IPS DF 6.9 (cell line): ENCODE data around the gene PMF1.
"Not testable (repeated sequence)": the region's sequence is repeated elsewhere in the genome, so short reads cannot be mapped to it uniquely, and the experiment has no call there.

Experiments
- DNase-seq: peaks from one replicate; pipeline ENCODE4 v3.0.0-alpha.2; 2013; ENCODE audit warnings: low read depth, low spot score
- H3K27ac ChIP-seq: one replicate; pipeline ENCODE4 v1.5.1; 2013; ENCODE audit warnings: low read length, control low read depth
- H3K27me3 ChIP-seq: 2 replicates; pipeline ENCODE4 v1.6.1; 2013; ENCODE audit warnings: mild to moderate bottlenecking, low read length; ENCODE audit not compliant: control insufficient read depth, insufficient read depth
- H3K36me3 ChIP-seq: 2 replicates; pipeline ENCODE4 v1.6.1; 2013; ENCODE audit warnings: low read length; ENCODE audit not compliant: control insufficient read depth, insufficient read depth
- H3K4me1 ChIP-seq: 2 replicates; pipeline ENCODE4 v1.6.1; 2013; ENCODE audit warnings: low read length; ENCODE audit not compliant: control insufficient read depth, insufficient read depth
- H3K4me3 ChIP-seq: 2 replicates; pipeline ENCODE4 v1.5.1; 2013; ENCODE audit warnings: mild to moderate bottlenecking, low read length
- H3K9me3 ChIP-seq: 2 replicates; pipeline ENCODE4 v1.6.1; 2013; ENCODE audit warnings: low read length, inconsistent platforms; ENCODE audit not compliant: control insufficient read depth, insufficient read depth
- WGBS: extraction: QIAGEN DNeasy Blood & Tissue Kit; methylation state at CpG from one replicate; pipeline ENCODE4 v1.1.7; 2013; ENCODE audit warnings: mixed read lengths, missing lambda C conversion rate; ENCODE audit not compliant: insufficient read length, insufficient coverage; 5-methylcytosine and 5-hydroxymethylcytosine counted together

PMF1 gene

DNA sequence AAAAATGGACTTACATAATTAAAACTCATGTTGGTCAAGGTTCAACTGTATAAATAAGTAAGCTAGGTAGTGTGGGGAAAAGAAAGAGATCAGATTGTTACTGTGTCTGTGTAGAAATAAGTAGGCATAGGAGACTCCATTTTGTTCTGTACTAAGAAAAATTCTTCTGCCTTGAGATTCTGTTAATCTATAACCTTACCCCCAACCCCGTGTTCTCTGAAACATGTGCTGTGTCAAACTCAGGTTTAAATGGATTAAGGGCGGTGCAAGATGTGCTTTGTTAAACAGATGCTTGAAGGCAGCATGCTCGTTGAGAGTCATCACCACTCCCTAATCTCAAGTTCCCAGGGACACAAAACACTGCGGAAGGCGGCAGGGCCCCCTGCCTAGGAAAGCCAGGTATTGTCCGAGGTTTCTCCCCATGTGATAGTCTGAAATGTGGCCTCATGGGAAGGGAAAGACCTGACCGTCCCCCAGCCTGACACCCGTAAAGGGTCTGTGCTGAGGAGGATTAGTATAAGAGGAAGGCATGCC lies 31.3 kb upstream of the PMF1 start:
- H3K9me3 ChIP-seq, H3K4me1 ChIP-seq, H3K36me3 ChIP-seq, H3K27me3 ChIP-seq, H3K4me3 ChIP-seq, H3K27ac ChIP-seq, DNase-seq: not testable (repeated sequence)
- no CpG with 5 or more reads among the region's 8 CpGs for WGBS

DNA sequence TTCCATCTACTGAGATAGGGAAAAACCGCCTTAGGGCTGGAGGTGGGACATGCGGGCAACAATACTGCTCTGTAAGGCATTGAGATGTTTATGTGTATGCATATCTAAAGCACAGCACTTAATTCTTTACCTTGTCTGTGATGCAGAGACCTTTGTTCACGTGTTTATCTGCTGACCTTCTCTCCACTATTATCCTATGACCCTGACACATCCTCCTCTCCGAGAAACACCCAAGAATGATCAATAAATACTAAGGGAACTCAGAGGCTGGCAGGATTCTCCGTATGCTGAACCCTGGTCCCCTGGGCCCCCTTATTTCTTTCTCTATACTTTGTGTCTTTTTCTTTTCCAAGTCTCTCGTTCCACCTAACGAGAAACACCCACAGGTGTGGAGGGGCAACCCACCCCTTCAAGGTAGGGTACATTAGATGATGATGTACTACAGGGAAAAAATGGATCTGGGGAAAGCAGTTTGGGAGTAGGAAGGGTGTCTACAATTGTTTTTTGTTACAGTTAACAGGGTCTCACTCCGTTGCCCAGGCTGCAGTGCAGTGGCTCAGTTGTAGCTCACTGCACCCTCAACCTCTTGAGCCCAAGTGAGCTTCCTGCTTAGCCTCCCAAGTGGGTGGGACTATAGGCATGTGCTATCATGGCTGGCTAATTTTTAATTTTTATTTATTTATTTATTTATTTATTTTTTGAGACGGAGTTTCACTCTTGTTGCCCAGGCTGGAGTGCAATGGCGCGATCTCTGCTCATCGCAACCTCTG lies 30.6 kb upstream of the PMF1 start:
- H3K27me3 ChIP-seq, DNase-seq, H3K9me3 ChIP-seq, H3K36me3 ChIP-seq, H3K4me1 ChIP-seq, H3K4me3 ChIP-seq: not testable (repeated sequence)
- WGBS: no CpG with 5 or more reads among the region's 12 CpGs
- H3K27ac ChIP-seq: peak overlapping the region; percentile 62

DNA sequence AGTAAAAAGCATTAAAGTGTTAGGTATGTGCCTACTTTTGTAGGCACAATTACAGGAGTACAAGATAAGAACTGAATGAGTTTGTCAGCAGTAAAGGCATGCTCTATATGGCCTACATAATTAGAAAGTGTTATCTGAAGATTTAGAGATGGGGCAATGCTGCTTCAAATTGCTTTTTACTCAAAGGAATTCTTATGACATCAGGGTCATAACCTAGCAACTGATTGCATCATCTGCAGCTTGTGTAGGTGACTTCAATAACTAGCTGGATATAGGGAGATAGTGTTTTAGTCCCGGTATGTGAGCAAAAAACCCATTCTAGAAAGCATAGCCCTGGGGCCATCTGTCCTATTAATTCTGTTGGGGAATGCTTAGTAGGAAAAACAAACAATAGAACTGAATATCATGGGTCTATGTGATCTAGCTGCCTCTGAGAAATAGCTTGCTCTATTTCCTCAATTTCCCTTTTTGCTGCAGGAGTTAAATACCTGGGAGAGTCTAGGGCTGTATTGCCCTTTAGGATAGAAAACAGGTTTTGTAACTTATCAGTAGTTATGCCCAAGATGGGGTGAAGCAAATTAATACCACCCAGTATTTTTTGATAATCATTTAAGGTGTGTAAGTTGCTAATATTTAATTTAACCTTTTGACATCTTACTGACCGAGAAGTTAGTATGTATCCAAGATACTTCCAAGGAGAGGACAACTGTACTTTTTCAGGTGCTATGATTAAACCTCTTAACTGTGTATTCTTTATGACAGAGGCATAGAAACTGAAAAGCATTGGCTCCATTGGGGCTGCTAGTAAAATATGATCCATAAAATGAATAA lies 26.2 kb upstream of the PMF1 start:
- H3K27me3 ChIP-seq, H3K27ac ChIP-seq, H3K9me3 ChIP-seq, H3K36me3 ChIP-seq, H3K4me1 ChIP-seq, DNase-seq, H3K4me3 ChIP-seq: not testable (repeated sequence)
- no CpG with 5 or more reads among the region's 2 CpGs for WGBS

DNA sequence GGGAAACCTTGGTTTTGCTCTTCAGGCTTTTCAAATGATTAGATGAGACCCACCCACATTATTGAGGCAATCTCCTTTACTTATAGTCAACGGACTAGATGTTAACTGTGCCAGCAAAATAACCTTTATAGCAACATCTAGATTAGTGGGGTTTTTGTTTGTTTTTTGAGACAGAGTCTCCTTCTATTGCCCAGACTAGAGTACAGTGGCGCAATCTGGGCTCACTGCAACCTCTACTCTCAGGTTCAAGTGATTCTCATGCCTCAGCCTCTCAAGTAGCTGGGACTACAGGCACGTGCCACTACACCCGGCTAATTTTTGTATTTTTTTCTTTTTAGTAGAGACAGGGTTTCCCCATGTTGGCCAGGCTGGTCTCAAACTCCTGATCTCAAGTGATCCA lies 22.5 kb upstream of the PMF1 start:
- not testable (repeated sequence) for H3K27ac ChIP-seq

DNA sequence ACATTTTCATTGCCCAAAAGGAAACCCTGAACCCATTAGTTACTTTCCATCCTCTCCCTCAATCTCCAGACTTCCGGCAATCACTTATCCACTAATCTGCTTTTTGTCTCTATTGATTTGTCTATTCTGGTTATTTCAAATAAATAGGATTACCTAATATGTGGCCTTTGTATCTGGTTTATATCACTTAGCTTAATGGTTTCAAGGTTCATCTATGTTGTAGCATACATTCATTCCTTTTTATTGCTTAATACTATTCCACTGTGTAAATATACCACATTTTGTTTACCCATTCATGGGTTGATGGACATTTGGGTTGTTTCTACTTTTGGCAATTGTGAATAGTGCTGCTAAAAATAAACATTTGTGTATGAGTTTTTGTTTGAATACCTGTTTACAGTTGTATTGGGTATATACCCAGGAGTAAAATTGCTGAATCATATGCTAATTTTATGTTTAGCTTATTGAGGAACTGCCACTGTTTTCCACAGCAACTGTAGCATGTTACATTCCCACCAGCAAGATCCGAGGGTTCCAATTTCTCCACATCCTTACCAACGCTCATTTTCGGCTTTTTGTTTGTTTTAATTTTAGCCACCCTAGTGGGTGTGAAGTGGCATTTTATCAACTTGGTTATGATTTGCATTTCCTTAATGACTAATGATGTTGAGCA lies 21.4 kb upstream of the PMF1 start:
- H3K27ac ChIP-seq: no peak overlapping the region
- H3K4me3 ChIP-seq: no peak overlapping the region
- no peak for DNase-seq
- H3K4me1 ChIP-seq: peaks cover 1% of the 10 kb centered on the region
- H3K9me3 ChIP-seq: no peaks in the 10 kb centered on the region
- H3K36me3 ChIP-seq: no peaks in the 10 kb centered on the region
- no CpG with 5 or more reads among the region's 4 CpGs for WGBS
- H3K27me3 ChIP-seq: no peaks in the 10 kb centered on the region

More for the DNA sequence above, 22.5 kb upstream of the PMF1 start:
- H3K9me3 ChIP-seq, H3K4me3 ChIP-seq, DNase-seq, H3K36me3 ChIP-seq, H3K27me3 ChIP-seq, H3K4me1 ChIP-seq: not testable (repeated sequence)
- WGBS: no CpG with 5 or more reads among the region's 4 CpGs

DNA sequence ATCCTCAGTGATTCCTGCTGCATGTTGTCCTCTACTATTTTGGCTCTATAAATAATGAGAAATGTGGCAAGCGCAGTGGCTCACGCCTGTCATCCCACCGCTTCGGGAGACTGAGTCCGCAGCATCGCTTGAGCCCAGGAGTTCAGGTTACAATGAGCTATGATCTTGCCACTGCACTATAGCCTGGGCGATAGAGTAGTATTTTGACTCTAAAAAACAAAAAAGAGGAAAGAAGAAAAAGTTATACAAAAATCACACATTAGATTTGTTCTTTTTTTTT lies 19.7 kb upstream of the PMF1 start:
- no CpG with 5 or more reads among the region's 7 CpGs for WGBS
- peaks cover 1% of the 10 kb centered on the region for H3K4me1 ChIP-seq
- no peak overlapping the region for H3K27ac ChIP-seq
- no peaks in the 10 kb centered on the region for H3K27me3 ChIP-seq
- DNase-seq: no peak
- no peaks in the 10 kb centered on the region for H3K36me3 ChIP-seq
- no peak overlapping the region for H3K4me3 ChIP-seq
- no peaks in the 10 kb centered on the region for H3K9me3 ChIP-seq

DNA sequence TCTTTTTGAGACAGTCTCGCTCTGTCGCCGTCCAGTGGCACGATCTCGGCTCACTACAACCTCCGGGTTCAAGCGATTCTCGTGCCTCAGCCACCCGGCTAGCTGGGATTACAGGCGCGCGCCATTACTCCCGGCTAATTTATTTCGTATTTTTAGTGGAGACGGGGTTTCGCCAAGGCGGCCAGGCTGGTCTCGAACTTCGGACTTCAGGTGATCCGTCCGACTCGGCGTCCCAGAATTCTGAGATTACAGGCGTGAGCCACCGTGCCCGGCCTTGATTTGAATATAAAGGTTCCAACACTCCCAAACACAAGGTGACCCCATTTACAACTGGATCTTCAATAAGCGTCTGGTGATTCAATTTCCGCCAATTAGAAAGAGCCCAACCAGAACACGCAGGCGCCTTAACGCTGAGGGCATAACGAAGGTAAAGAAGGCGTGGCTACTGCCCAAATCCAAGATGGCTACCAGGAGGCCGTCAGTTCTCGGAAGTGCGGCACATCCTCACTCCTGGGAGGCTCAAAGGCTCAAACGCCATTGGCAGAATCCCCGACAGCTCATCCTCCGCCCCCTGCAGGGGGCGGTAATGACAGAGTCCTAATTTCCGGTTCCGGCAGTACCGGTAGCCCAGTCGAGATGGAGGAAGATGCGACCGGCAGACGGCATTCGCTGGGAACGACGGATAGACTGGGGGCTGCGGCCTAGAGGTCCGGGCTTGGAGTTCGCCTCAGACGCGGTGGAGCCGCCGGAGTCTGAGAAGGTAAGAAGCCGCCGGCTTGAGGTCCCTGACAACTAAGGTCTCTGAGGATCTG lies 19.1 kb upstream of the PMF1 start, which contains the start of gene SLC25A44:
Gene SLC25A44 (plus strand): TSS at position 617 of the 812 bp plus-strand sequence. CDS start 5,744 bp downstream, outside the sequence.
- Histone ChIP-seq H3K4me1 (peaks cover 1% of the 10 kb centered on the region), H3K4me3 (peak within 1 kb of the TSS; percentile 81), H3K27me3 (no peaks in the 10 kb centered on the region), H3K27ac (no peak within 1 kb of the TSS), H3K9me3 (no peaks in the 10 kb centered on the region), H3K36me3 (no peaks in the 10 kb centered on the region)
- WGBS: no CpG with 5 or more reads among the region's 59 CpGs
- peak; percentile 100 for DNase-seq

DNA sequence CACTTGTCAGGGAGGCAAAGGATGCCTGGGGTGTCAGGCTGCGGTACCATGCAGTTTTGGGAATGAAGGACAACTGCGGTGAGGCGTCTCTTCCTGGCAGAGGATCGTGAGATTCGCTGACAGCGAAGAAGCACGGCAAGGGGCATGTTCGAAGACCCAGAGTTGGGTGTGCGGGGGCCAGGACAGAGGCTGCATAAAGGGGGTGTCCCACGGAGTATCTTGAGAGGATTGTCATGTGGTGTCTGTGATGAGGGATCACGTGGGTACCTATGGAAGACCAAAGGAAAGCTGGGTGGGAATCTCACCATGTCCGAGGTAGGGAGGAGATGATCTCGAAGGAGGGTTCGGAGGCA lies 18.5 kb upstream of the PMF1 start:
- Histone ChIP-seq H3K4me3 (peak overlapping the region; percentile 81), H3K9me3 (no peaks in the 10 kb centered on the region)

DNA sequence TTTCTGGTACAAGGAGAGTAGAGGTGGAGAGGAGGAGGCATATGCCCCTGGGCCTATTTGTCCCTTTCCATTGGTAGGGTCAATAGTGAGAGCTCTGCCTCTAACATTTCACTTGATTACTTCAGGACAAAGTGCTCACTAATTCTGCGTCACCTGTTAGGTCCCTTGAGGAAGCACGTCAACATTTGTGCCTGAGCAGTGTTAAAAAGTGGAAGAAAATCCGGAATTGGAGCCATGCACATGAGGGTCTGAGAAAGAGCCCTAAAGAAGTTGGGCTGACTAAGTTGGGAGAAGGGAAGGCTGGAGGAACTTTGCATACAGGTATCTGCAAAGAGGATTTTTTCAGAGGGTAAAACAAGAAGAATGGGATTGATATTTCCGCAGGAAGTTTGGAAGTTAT lies 17.0 kb upstream of the PMF1 start:
- H3K4me3 ChIP-seq: no peak overlapping the region
- no peaks in the 10 kb centered on the region for H3K9me3 ChIP-seq
- H3K27ac ChIP-seq: no peak overlapping the region
- 0 out of 2 replicates have a peak, but pooled peaks cover 4% of the 10 kb centered on the region for H3K36me3 ChIP-seq
- H3K27me3 ChIP-seq: no peaks in the 10 kb centered on the region
- DNase-seq: no peak
- WGBS: no CpG with 5 or more reads among the region's 4 CpGs
- H3K4me1 ChIP-seq: peaks cover 1% of the 10 kb centered on the region

More for the DNA sequence above, 18.5 kb upstream of the PMF1 start:
- Histone ChIP-seq H3K27ac (no peak overlapping the region), H3K27me3 (no peaks in the 10 kb centered on the region), H3K4me1 (peaks cover 1% of the 10 kb centered on the region), H3K36me3 (no peaks in the 10 kb centered on the region)
- no peak for DNase-seq
- no CpG with 5 or more reads among the region's 14 CpGs for WGBS

DNA sequence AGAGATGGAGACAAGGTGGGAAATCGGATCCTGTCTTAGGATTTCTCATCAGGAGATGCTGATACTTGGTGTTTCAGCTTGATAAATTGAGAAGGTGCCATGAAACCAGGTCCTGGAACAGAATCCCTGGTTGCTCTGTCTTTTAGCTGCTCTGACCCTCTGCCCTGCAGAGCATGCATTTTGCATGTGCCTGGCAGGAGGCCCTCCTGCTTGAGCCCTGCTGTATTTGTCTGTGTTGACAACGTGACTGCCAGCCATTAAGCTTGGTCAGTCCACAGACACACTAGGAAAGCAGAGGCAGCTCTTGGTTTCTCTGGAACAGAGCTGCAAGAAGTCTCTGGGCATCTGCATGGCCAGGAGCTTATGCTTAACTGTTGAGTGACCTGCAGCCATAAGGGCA lies 16.4 kb upstream of the PMF1 start:
- Histone ChIP-seq H3K36me3 (0 out of 2 replicates have a peak, but pooled peaks cover 4% of the 10 kb centered on the region), H3K4me3 (no peak overlapping the region), H3K27ac (no peak overlapping the region), H3K9me3 (no peaks in the 10 kb centered on the region), H3K27me3 (no peaks in the 10 kb centered on the region), H3K4me1 (peaks cover 1% of the 10 kb centered on the region)
- no CpG with 5 or more reads among the region's 2 CpGs for WGBS
- no peak for DNase-seq
